ENCODE data around the gene ATP6AP1.
"Not testable (repeated sequence)": the region's sequence is repeated elsewhere in the genome, so short reads cannot be mapped to it uniquely, and the experiment has no call there.

ATP6AP1 gene, protein sequence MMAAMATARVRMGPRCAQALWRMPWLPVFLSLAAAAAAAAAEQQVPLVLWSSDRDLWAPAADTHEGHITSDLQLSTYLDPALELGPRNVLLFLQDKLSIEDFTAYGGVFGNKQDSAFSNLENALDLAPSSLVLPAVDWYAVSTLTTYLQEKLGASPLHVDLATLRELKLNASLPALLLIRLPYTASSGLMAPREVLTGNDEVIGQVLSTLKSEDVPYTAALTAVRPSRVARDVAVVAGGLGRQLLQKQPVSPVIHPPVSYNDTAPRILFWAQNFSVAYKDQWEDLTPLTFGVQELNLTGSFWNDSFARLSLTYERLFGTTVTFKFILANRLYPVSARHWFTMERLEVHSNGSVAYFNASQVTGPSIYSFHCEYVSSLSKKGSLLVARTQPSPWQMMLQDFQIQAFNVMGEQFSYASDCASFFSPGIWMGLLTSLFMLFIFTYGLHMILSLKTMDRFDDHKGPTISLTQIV

DNA sequence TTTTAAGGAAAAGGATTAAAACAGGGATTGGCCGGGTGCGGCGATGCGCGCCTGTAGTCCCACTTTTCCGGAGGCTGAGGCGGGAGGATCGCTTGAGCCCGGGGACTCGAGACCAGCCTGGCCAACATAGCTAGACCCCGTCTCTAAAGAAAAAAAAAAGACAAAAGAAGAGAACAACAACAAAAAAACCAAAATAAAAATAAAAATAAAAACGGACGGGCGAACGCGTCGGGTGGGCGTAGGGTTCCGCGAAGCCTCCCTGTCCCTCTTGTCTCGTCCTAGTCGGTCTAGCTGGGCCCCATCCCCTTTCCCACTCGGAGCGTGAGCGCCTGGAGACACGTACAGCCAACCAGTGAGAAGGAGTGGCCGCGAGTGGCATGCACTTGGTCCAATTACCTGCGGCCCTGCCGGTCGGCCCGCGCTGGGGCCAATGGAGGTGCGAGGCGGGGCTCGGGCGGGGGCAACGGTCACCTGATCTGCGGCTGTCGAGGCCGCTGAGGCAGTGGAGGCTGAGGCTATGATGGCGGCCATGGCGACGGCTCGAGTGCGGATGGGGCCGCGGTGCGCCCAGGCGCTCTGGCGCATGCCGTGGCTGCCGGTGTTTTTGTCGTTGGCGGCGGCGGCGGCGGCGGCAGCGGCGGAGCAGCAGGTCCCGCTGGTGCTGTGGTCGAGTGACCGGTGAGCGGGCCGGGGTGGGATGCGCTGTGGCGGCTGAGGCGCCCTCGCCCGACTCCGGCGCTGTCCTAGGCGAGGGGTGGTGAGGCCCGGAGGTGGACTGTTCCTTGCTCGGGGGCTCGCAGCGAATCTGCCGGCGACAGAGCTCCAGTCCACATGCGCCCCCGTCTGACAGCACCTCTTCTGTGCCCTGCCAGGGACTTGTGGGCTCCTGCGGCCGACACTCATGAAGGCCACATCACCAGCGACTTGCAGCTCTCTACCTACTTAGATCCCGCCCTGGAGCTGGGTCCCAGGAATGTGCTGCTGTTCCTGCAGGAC lies at the start of gene ATP6AP1:
Gene ATP6AP1 (plus strand): TSS at position 502 of the 996 bp plus-strand sequence. CDS start 16 bp downstream, at position 518.
- DNase-seq (ENCODE audit: low spot score): peak; percentile 71

DNA sequence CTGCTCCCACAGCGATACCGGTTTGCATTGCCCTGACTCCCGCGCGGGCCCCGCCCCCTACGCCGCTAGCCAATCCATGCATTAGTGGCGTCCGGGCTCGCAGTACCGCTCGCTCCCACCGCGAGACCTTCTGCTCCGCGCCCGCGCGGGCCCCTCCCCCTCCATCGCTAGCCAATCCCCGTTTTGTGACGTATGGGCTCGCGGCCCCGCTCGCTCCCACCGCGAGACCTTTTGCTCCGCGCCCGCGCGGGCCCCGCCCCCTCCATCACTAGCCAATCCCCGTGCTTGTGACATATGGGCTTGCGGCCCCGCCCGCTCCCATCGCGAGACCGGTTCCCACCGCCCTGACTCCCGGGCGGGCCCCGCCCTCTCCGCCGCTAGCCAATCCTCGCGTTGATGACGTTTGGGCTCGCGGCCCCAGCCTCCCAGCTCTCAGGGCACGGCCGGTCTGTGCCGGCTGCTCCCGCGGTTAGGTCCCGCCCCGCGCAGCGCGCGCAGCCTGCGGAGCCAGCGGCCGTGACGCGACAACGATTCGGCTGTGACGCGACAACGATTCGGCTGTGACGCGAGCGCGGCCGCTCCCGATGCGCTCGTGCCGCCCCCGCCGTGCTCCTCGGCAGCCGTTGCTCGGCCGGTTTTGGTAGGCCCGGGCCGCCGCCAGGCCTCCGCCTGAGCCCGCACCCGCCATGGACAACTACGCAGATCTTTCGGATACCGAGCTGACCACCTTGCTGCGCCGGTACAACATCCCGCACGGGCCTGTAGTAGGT lies 49.5 kb upstream of the ATP6AP1 start, which contains the start of gene EMD:
Gene EMD (plus strand): TSS at position 497 of the 770 bp plus-strand sequence. CDS start 190 bp downstream, at position 687.
- DNase-seq (ENCODE audit: low spot score): peak; percentile 89

DNA sequence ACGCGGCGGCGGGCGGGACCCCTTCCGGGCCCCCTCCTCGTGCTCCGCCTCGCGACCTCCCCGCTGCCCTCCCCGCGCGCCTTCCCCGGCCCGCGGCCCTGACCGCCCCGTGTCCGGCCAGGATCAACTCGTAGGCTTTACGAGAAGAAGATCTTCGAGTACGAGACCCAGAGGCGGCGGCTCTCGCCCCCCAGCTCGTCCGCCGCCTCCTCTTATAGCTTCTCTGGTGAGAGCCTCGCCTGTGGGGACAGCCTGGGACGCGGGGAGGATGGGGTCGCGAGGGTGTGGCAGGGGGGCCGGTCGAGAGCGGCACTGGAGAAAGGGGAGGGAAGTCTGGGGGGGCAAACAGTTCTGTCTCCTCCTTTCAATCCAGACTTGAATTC lies 48.9 kb upstream of the ATP6AP1 start:
- DNase-seq (ENCODE audit: low spot score): no peak

DNA sequence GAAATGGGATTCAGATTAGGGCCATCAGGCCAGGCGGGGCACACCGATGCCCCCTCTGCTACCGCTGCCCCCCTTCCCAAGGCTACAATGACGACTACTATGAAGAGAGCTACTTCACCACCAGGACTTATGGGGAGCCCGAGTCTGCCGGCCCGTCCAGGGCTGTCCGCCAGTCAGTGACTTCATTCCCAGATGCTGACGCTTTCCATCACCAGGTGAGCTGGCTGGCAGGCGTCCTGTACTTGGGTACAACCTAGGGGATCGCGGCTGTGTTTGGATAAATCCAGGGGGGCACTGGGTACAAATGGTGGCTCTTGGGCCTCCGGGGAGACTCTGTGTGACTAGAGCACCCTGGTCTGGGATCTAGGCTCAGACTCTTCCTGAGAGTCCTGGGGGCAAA lies 48.3 kb upstream of the ATP6AP1 start:
- no peak for DNase-seq (ENCODE audit: low spot score)

DNA sequence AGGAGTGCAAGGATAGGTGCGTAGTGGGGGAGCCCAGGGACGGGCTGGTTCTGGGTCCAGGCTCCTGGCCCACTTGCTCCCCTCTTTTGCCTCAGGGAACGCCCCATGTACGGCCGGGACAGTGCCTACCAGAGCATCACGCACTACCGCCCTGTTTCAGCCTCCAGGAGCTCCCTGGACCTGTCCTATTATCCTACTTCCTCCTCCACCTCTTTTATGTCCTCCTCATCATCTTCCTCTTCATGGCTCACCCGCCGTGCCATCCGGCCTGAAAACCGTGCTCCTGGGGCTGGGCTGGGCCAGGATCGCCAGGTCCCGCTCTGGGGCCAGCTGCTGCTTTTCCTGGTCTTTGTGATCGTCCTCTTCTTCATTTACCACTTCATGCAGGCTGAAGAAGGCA lies 47.7 kb upstream of the ATP6AP1 start:
- no peak for DNase-seq (ENCODE audit: low spot score)

DNA sequence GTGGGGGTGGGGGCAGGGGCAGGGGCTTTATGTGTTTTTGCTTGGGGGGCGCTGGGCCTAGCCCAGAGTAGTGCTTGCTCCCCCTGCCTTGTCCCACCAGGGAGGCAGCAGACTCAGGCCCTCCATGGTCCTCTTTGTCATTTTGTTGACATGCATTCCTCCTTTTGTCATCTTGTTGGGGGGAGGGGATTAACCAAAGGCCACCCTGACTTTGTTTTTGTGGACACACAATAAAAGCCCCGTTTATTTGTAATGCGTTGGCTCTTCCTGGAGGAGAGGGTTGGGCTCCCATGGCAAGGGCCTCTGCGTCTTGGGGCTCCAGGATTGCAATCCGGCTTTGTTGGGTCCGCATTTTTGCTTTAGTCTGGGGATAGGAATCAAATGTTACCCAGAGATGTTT lies 47.2 kb upstream of the ATP6AP1 start:
- DNase-seq (ENCODE audit: low spot score): no peak

DNA sequence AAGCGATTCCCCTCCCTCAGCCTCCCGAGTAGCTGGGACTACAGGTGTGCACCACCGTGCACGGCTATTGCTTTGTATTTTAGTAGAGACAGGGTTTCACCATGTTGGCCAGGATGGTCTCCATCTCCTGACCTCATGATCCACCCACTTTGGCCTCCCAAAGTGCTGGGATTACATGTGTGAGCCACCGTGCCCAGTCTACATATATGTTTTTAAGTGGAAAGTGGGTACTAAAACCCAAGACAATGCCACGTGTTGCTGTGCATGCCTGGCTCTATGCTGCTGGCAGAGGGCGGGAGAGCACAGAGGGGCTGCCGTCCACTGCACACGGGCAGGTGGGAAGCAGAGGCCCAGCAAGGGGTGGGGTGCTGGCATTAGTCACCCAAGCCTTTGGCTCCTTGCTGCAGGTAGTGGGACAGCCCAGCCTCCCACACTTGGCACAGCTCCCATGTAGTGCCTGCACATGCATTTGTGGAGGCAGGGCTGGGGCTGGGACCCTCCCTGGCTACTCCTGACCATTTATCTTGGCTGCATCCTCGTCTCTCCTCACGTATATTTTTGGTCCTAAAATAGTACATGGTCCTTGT lies 45.9 kb upstream of the ATP6AP1 start:
- no peak for DNase-seq (ENCODE audit: low spot score)

DNA sequence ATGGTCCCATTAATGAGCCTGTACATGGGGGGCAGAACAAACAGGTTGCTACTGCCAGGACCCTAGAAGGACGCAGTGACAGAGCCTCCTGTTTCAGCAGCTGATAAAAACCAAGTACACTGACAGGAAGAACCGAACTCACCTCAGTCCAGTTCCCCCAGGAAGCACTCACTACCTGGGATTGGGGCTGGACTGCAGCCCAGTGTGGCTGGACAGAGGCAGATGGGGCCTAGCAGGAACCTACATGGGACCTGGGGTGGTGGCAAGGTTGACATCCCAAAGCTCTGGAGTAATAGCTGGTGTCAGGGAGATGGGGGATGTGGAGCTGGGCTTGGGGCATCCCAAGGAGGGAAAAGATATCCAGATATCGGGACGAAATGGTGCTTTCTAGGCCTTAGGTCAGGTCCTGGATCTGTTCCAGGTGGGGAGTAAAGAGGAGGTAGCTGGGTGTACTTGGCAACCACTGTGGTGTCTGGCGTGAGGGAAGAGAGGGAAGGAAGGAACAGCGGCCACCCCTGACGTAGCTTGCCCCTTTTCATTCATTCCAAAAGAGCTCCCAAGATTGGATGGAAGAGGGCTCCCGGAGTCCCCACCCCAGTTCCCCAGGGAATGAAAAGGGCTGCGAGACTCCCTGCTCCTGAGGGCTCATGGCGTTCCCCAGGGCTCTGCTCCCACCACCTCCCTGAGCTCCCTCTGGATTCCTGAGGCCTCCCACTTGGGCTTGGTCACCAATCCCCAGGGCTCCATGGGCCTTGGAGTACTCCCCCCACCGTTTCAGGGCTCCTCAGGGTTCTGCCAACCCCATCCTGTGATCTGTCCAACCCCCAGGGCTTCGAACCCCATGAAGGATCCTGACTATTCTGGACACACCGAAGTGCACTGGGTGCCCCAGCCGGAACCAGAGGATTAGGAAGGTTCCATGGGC lies 44.9 kb upstream of the ATP6AP1 start:
- DNase-seq (ENCODE audit: low spot score): no peak

DNA sequence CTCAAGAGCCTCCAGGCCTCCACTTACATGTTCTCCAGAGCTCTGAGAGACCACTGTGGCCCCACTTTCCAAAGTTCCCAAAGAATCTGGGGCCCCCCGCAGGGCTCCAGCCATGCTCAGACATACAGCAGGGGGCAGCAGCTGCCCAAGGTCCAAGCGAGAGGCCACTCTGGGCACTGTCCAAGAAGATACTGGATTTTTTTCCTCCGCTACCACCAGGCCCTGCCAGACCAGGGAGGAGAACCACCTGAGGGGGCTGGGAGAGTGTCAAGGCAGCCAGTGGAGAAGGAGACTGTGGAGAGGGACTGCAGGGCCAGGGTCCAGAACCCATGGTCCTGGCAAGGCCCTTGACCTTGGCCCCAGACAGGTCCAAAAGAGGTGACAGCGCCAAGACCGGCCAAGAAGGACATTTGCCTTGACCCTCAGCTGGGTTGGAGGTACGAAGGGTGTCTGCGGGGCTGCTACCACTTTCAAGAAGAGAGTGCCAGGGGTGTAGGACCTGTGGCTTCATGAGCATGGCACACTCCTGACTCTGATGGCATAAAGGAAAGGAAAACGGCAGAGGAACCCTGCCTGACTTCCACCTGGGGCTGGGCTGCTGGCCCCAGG lies 44.1 kb upstream of the ATP6AP1 start:
- no peak for DNase-seq (ENCODE audit: low spot score)

DNA sequence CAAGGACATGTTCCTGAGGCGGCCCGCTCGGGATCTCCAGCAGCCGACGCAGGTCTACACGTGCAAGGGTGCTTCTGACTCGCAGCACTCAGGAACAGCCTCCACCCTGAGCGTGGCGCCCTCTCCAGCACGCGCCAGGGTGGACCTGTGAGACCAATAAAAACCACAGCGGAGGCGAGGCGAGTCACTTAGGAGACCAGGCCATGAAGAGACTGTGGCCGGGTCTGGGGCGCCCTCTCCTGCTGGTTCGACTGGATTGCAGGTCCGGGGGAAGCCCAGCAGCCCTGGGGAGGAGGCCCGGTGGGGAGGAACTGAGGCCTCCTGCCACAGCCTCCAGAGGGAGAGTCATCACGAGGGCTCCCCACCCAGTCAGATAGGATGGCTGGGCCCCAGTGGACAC lies 40.4 kb upstream of the ATP6AP1 start:
- not testable (repeated sequence) for DNase-seq (ENCODE audit: low spot score)

DNA sequence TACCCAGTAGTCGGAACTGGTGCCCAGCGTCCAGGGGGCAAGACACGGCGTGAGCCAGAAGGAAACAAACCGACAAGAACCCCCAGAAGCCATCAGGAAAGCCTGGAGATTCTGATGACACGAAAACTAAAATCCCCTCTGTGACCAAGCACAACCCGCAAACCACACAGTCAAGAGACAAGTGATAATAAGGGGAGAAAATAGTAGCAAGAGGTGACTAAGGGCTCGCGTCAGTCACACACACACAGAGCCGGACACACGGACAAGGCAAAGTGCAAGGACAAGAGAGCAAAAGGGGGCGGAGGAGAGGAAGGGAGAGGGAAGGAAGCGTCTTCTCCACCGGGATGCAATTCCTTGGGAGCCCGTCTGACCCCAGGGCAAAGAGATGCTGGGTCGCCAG lies 39.8 kb upstream of the ATP6AP1 start:
- not testable (repeated sequence) for DNase-seq (ENCODE audit: low spot score)

DNA sequence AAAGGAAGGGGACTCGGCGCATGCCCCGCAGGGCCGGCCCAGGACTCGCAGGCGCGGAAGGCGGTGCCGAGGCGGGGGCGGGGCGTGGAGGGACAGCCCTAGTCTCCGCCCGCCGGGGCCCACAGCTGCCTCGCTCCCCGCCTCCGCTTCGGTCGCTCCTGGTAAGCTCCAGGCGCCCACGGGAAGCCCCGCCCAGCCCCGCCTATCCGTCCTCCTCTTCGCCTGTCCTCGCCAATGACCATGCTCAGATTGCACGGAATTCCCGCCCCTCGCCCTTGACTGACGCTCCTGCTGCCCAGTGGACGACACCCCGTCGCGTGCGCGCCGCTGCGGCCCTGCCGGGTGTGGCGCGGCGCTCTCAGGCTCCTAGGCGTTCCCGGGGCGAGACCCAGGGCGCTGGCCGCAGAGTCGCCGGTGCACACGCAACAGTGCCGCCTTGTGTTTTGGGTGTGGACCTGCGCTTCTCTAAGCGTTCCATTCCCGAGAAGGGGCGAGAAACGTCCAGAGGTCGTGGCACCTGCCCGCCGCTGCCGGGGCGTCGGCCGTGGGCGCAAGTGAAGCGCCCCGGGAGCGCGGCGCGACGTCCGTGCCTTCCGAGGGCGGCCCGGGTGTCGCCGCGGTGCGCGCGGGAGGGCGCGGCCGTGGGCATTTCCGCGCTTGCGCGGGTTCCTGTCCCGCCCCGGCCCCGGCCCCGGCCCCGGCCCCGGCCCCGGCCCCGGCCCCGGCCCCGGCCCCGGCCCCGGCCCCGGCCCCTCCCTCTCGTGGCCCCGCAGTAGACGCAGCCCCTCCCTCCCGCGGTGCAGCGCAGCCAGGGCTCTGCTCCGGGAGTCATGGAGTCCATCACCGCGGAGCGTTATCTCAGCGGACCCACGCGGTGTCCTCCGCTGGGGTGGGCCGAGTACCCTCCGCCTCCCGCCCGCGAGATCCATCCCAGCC lies 38.4 kb upstream of the ATP6AP1 start:
- not testable (repeated sequence) for DNase-seq (ENCODE audit: low spot score)

DNA sequence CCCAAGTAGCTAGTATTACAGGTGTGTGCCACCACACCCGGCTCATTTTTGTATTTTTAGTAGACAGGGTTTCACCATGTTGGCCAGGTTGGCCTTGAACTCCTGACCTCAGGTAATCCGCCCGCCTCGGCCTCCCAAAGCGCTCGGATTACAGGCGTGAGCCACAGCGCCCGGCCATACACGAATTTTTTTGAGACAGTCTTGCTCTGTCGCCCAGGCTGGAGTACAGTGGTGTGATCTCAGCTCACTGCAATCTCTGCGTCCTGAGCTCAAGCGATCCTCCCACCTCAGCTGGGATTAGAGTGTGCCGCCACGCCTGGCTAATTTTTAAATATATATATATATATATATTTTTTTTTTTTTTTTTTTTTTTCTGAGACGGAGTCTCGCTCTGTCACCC lies 32.1 kb upstream of the ATP6AP1 start:
- not testable (repeated sequence) for DNase-seq (ENCODE audit: low spot score)

DNA sequence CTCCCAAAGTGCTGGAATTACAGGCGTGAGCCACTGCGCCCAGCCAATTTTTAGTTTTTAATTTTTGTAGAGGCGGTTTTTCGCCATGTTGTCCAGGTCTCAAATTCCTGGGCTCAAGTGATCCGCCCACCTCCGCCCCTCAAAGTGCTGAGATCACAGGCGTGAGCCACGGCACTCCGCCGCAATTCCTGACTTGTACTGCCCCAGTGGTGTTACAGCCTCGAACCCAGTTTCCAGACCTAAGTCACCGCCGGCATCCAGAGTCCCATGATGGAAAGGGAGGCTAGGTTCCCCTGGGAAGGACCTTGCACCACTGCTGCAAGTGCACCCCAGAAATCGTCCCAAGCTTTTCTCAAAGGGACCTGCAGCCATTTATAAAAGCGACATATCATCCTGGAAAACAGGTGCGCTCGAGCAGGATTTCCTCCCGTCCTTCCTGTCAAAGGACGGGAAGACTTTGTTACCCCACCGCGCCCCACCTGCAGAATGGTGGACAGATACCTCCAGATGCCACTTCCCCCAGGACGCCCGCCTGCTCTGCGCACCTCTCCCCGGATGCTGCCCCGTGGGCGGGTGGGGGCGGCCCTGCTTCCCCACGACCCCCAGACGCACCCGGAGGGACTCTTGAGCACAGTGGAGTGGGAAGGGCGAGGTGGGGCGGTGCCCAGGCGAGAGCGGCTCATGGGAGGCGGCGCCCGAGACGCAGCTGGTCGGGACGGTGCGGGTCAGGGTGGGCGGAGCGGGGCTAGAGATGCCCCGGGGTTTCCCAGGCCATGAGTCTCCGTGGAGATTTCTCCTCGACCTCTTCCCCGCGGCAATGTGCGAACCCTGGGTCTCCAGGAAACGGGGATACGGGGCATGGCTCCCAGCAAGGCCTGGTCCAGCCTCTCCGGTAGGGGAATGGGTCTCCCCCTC lies 31.2 kb upstream of the ATP6AP1 start:
- DNase-seq (ENCODE audit: low spot score): no peak

DNA sequence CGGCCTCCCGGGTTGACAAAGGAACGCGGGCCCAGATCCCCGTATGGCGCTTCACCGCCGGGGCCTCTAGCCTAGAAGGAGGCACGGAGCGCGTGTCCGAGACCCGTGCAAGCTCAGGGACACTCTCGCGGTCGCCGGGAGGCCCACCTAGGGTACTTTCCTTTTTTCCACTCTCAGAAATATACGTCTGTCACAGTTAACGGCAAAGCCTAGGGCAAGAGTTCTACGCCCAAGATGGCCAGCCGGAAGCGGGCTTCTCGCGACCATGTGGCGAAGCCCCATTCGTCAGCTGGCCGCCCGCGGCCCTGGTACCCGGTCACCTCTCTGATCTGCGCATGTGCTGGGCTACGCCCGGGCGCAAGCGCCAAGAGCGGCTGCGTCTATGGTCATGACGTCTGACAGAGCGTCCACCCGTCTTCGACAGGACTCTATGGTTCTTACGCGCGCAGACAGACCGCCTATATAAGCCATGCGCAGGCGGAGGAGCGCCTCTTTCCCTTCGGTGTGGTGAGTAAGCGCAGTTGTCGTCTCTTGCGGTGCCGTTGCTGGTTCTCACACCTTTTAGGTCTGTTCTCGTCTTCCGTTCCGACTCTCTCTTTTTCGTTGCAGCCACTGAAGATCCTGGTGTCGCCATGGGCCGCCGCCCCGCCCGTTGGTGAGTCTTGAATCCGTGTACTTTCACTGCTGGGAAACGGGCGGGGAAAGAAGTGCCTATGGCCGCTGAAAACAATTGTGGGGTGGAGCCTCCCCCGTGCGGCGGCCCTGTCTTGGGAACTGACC lies 30.4 kb upstream of the ATP6AP1 start, which contains the start of gene RPL10:
Gene RPL10 (plus strand): TSS at position 490 of the 780 bp plus-strand sequence. CDS start 143 bp downstream, at position 633.
- peak; percentile 76 for DNase-seq (ENCODE audit: low spot score)

DNA sequence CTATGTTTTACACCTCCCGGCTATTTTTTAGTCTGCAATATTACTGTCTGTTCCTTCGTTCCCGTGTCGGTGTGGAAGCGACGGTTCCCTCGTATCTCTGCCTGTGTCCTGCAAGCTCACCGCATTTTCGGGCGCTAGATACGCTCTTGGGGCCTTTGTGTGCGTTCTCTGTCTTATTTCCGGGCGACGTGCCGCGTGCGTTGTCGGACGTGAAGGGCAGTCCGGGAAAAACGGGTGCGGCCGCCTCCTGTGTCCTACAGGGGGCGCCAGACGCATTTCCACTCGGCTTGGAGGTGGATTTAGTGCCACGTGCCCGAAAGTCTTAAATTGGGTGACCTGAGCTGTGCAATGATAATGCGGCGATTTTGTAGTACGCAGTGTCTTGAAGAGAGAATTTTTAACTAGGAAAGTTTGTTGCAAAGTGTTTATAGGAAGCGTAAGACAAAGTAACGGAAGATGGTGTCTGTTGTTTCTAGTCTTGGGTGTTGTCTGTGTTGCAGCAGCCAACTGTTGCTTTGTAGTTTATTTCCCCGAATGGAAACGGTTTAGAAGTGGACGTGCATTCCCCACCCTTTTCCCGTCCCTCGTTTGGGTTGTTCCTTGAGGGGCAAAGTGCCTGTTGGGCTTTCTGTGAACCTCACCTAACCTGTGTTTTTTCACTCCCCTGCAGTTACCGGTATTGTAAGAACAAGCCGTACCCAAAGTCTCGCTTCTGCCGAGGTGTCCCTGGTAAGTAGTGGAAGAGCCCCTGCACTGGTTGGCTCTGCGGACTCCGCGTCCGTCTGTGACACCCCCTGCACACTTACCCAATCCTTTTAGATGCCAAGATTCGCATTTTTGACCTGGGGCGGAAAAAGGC lies 29.6 kb upstream of the ATP6AP1 start:
- no peak for DNase-seq (ENCODE audit: low spot score)
